HEK293 (cell line): ENCODE measurements around the gene XAGE3.

Source experiments
- CTCF ChIA-PET: fragments of 350-600 bp; formaldehyde crosslinking; extraction: SDS; loops from one replicate; lab custom pipeline; 2021; ENCODE audit warnings: antibody characterized with exemption; lab: Yijun Ruan, JAX
- POLR2A ChIA-PET: fragments of 300-600 bp; formaldehyde crosslinking; extraction: SDS; loops from one replicate; lab custom pipeline; 2020; ENCODE audit warnings: antibody characterized with exemption, inconsistent platforms; lab: Yijun Ruan, JAX
- H3K27ac ChIP-seq: fragments of 200-500 bp; sonication (Bioruptor generic); 2 replicates; pipeline ENCODE4 v1.5.1; 2014; ENCODE audit warnings: low read depth, low read length, control low read depth, inconsistent platforms; ENCODE audit errors: extremely low read depth
- H3K36me3 ChIP-seq, 2 experiments: fragments of 200-500 bp in 1 of 2; sonication (Bioruptor generic) in 1 of 2; 1 replicate in 1 of 2; 2 replicates in 1 of 2; pipeline ENCODE4 v1.5.1; 2014 to 2017; ENCODE audit warnings: inconsistent platforms in 2 of 2, low read length in 2 of 2; ENCODE audit not compliant: control insufficient read depth in 2 of 2, insufficient read depth in 1 of 2
- H3K4me1 ChIP-seq: fragments of 200-500 bp; sonication (Bioruptor generic); 2 replicates; pipeline ENCODE4 v1.5.1; 2014; ENCODE audit warnings: mild to moderate bottlenecking, low read length, inconsistent platforms; ENCODE audit not compliant: control insufficient read depth, insufficient read depth
- H3K4me3 ChIP-seq: 2 replicates; pipeline ENCODE4 v1.5.1; 2011; ENCODE audit warnings: low read depth, mild to moderate bottlenecking, control low read depth, low read length, moderate library complexity
- H3K9me3 ChIP-seq: fragments of 200-500 bp; sonication (Bioruptor generic); 2 replicates; pipeline ENCODE4 v1.5.1; 2014; ENCODE audit warnings: low read depth, low read length, inconsistent platforms; ENCODE audit not compliant: control insufficient read depth, insufficient read depth
- GFI1B ChIP-seq: fragments of 450-650 bp; formaldehyde crosslinking; IDR thresholded peaks from 2 replicates; pipeline ENCODE4 v1.5.1; 2016; ENCODE audit warnings: missing biosample characterization, missing genetic modification characterization
- HOXC10 ChIP-seq: sonication (generic); formaldehyde crosslinking; IDR thresholded peaks from 2 replicates; pipeline ENCODE4 v1.8.1; 2023; ENCODE audit warnings: mild to moderate bottlenecking, missing genetic modification reagents
- KLF10 ChIP-seq: fragments of 450-650 bp; IDR thresholded peaks from 2 replicates; pipeline ENCODE4 v1.5.1; 2018; ENCODE audit warnings: missing biosample characterization, mild to moderate bottlenecking, missing genetic modification characterization
- KLF16 ChIP-seq: fragments of 450-650 bp; formaldehyde crosslinking; IDR thresholded peaks from 2 replicates; pipeline ENCODE4 v1.5.1; 2017; ENCODE audit warnings: missing biosample characterization, missing genetic modification characterization
- KLF9 ChIP-seq: fragments of 450-650 bp; formaldehyde crosslinking; IDR thresholded peaks from 2 replicates; pipeline ENCODE4 v1.5.1; 2016; ENCODE audit warnings: missing biosample characterization, missing genetic modification characterization, low read depth
- MZF1 ChIP-seq: fragments of 450-650 bp; formaldehyde crosslinking; IDR thresholded peaks from 2 replicates; pipeline ENCODE4 v1.5.1; 2017; ENCODE audit warnings: missing biosample characterization, missing genetic modification characterization, borderline replicate concordance
- TSHZ1 ChIP-seq: fragments of 450-650 bp; formaldehyde crosslinking; IDR thresholded peaks from 2 replicates; pipeline ENCODE4 v1.5.1; 2016; ENCODE audit warnings: missing biosample characterization, missing genetic modification characterization, borderline replicate concordance
- ZBTB44 ChIP-seq: fragments of 450-650 bp; IDR thresholded peaks from 2 replicates; pipeline ENCODE4 v1.5.1; 2018; ENCODE audit warnings: missing biosample characterization, mild to moderate bottlenecking, missing genetic modification characterization
- ZFP41 ChIP-seq: fragments of 450-650 bp; formaldehyde crosslinking; IDR thresholded peaks from 2 replicates; pipeline ENCODE4 v1.5.1; 2016; ENCODE audit warnings: missing biosample characterization, missing genetic modification characterization, borderline replicate concordance
- ZFP69B ChIP-seq: fragments of 450-650 bp; formaldehyde crosslinking; IDR thresholded peaks from 2 replicates; pipeline ENCODE4 v1.5.1; 2016; ENCODE audit warnings: missing biosample characterization, missing genetic modification characterization
- ZNF157 ChIP-seq: fragments of 450-650 bp; formaldehyde crosslinking; IDR thresholded peaks from 2 replicates; pipeline ENCODE4 v1.5.1; 2016; ENCODE audit warnings: missing biosample characterization, missing genetic modification characterization
- ZNF221 ChIP-seq: fragments of 450-650 bp; formaldehyde crosslinking; IDR thresholded peaks from 2 replicates; pipeline ENCODE4 v1.5.1; 2017; ENCODE audit warnings: missing biosample characterization, missing genetic modification characterization, borderline replicate concordance
- ZNF239 ChIP-seq: fragments of 450-650 bp; formaldehyde crosslinking; IDR thresholded peaks from 2 replicates; pipeline ENCODE4 v1.5.1; 2016; ENCODE audit warnings: missing biosample characterization, missing genetic modification characterization
- ZNF311 ChIP-seq: fragments of 450-650 bp; formaldehyde crosslinking; IDR thresholded peaks from 2 replicates; pipeline ENCODE4 v1.5.1; 2017; ENCODE audit warnings: missing biosample characterization, missing genetic modification characterization, borderline replicate concordance
- ZNF624 ChIP-seq: fragments of 450-650 bp; formaldehyde crosslinking; IDR thresholded peaks from 2 replicates; pipeline ENCODE4 v1.5.1; 2017; ENCODE audit warnings: missing biosample characterization, missing genetic modification characterization
- ZNF747 ChIP-seq: fragments of 450-650 bp; formaldehyde crosslinking; IDR thresholded peaks from 2 replicates; pipeline ENCODE4 v1.5.1; 2016; ENCODE audit warnings: missing biosample characterization, missing genetic modification characterization
- ZNF843 ChIP-seq: fragments of 450-650 bp; formaldehyde crosslinking; IDR thresholded peaks from 2 replicates; pipeline ENCODE4 v1.5.1; 2016; ENCODE audit warnings: missing biosample characterization, missing genetic modification characterization
- ZXDB ChIP-seq: fragments of 450-650 bp; formaldehyde crosslinking; IDR thresholded peaks from 2 replicates; pipeline ENCODE4 v1.5.1; 2016; ENCODE audit warnings: missing biosample characterization, missing genetic modification characterization

Gene XAGE3

GRCh38 chrX:52819788-52820187 lies 48.1 kb downstream of the XAGE3 start:
- H3K4me3 ChIP-seq, result no peak overlapping the region
- H3K9me3 ChIP-seq, result no peaks in the 10 kb centered on the region
- CTCF ChIA-PET, result no interaction called here
- no peaks in the 10 kb centered on the region for H3K36me3 ChIP-seq
- TF ChIP-seq ZFP69B (tag by site-specific recombination) (no peak), ZNF624 (tag by site-specific recombination) (no peak), HOXC10 (CRISPR knock-in tag) (no peak), ZNF311 (tag by site-specific recombination) (no peak), KLF9 (tag by site-specific recombination) (no peak), ZNF221 (no peak), GFI1B (no peak), ZXDB (tag by site-specific recombination) (no peak), ZNF239 (tag by site-specific recombination) (no peak), MZF1 (no peak), ZNF843 (tag by site-specific recombination) (no peak), ZFP41 (tag by site-specific recombination) (no peak), ZNF157 (tag by site-specific recombination) (no peak), ZBTB44 (no peak), KLF16 (tag by site-specific recombination) (no peak), ZNF747 (no peak), KLF10 (tag by site-specific recombination) (no peak), TSHZ1 (no peak)
- POLR2A ChIA-PET, result no interaction called here
- no peak overlapping the region for H3K27ac ChIP-seq
- H3K4me1 ChIP-seq, result no peaks in the 10 kb centered on the region
